Measurements from ENCODE around the gene INTS1. TPM values are rescaled to one million over a fixed set of nuclear protein-coding genes. Genes with fewer than 3 reads are reported as not detected.

The INTS1 gene
- total RNA-seq, 2 donors from 2014 or later: 84.6 to 85.0 TPM

GRCh38 chr7:1430056-1430845, 73.9 kb downstream of the INTS1 start:
- Mint-ChIP-seq H3K36me3 (no peaks in the 10 kb centered on the region), H3K9me3 (no peaks in the 10 kb centered on the region), H3K27ac (no peak overlapping the region)
- DNase-seq (ENCODE audit: low spot score in 2 of 2) (no peak), ATAC-seq (no peak)

- ATAC-seq: no peak
- H3K9me3 Mint-ChIP-seq: no peaks in the 10 kb centered on the region
- DNase-seq (ENCODE audit: low spot score in 2 of 2): no peak
- no peak overlapping the region for H3K27ac Mint-ChIP-seq
- no peaks in the 10 kb centered on the region for H3K36me3 Mint-ChIP-seq
These were observed 75.2 kb downstream of the INTS1 start for GRCh38 chr7:1428941-1429501.

GRCh38 chr7:1427064-1427657, 77.0 kb downstream of the INTS1 start:
- Mint-ChIP-seq H3K36me3 (no peaks in the 10 kb centered on the region), H3K9me3 (no peaks in the 10 kb centered on the region), H3K27ac (no peak overlapping the region)
- ATAC-seq (no peak), DNase-seq (ENCODE audit: low spot score in 2 of 2) (no peak)

GRCh38 chr7:1426474-1426873, 77.7 kb downstream of the INTS1 start:
- Mint-ChIP-seq H3K36me3 (no peaks in the 10 kb centered on the region), H3K9me3 (no peaks in the 10 kb centered on the region), H3K27ac (no peak overlapping the region)
- no peak for DNase-seq (ENCODE audit: low spot score in 2 of 2)
- ATAC-seq: no peak

- Mint-ChIP-seq H3K9me3 (no peaks in the 10 kb centered on the region), H3K27ac (no peak overlapping the region), H3K36me3 (no peaks in the 10 kb centered on the region)
- ATAC-seq: peak in 1 of 2 donors; percentile 37
- no peak for DNase-seq (ENCODE audit: low spot score in 2 of 2)
These were observed 78.7 kb downstream of the INTS1 start for GRCh38 chr7:1425292-1426136.

- no peak overlapping the region for H3K27ac Mint-ChIP-seq
- H3K9me3 Mint-ChIP-seq: no peaks in the 10 kb centered on the region
- DNase-seq (ENCODE audit: low spot score in 2 of 2) (no peak), ATAC-seq (no peak)
- H3K36me3 Mint-ChIP-seq: no peaks in the 10 kb centered on the region
These were observed 80.1 kb downstream of the INTS1 start for GRCh38 chr7:1424041-1424440.

GRCh38 chr7:1423264-1423811, 80.9 kb downstream of the INTS1 start:
- ATAC-seq (no peak), DNase-seq (ENCODE audit: low spot score in 2 of 2) (no peak)
- no peaks in the 10 kb centered on the region for H3K9me3 Mint-ChIP-seq
- peak overlapping the region in 1 of 2 donors; percentile 60 for H3K27ac Mint-ChIP-seq
- no peaks in the 10 kb centered on the region for H3K36me3 Mint-ChIP-seq

- no peaks in the 10 kb centered on the region for H3K9me3 Mint-ChIP-seq
- ATAC-seq: no peak
These were observed 81.5 kb downstream of the INTS1 start for GRCh38 chr7:1422512-1423263.

GRCh38 chr7:1421946-1422345, 82.2 kb downstream of the INTS1 start:
- ATAC-seq (no peak), DNase-seq (ENCODE audit: low spot score in 2 of 2) (no peak)
- no peaks in the 10 kb centered on the region for H3K36me3 Mint-ChIP-seq
- H3K27ac Mint-ChIP-seq: no peak overlapping the region
- no peaks in the 10 kb centered on the region for H3K9me3 Mint-ChIP-seq

More at GRCh38 chr7:1422512-1423263, 81.5 kb downstream of the INTS1 start:
- no peak for DNase-seq (ENCODE audit: low spot score in 2 of 2)
- Mint-ChIP-seq H3K36me3 (no peaks in the 10 kb centered on the region), H3K27ac (no peak overlapping the region)

- H3K27ac Mint-ChIP-seq: no peak overlapping the region
- ATAC-seq: no peak
- no peak for DNase-seq (ENCODE audit: low spot score in 2 of 2)
- no peaks in the 10 kb centered on the region for H3K9me3 Mint-ChIP-seq
- H3K36me3 Mint-ChIP-seq: no peaks in the 10 kb centered on the region
These were observed 83.0 kb downstream of the INTS1 start for GRCh38 chr7:1421020-1421790.

Other genes with a start within 250 kb of the INTS1 start
- 1 to 10 TPM; 1.4 to 9.1 TPM for gene MICALL2, start 44.9 kb downstream of the INTS1 start, total RNA-seq
- 10 to 100 TPM; 34.1 to 37.3 TPM for gene MAFK, start 26.3 kb upstream of the INTS1 start, total RNA-seq
- gene TMEM184A, start 51.8 kb upstream of the INTS1 start, total RNA-seq: under 1 TPM; 0.12 to 0.73 TPM
- gene PSMG3, start 65.6 kb upstream of the INTS1 start, total RNA-seq: 10 to 100 TPM; 26.8 to 36.4 TPM
- under 1 TPM in 1 of 2 donors, not detected in 1; 0.07 TPM for gene ELFN1, start 165.9 kb upstream of the INTS1 start, total RNA-seq

Measured in activated naive CD4-positive, alpha-beta T cell treated with anti-CD3 and anti-CD28 coated beads, Interleukin-2, amount 50 U/mL, for 72 hours (primary cell).